Measurements from ENCODE around the gene CDC34.

CDC34 gene

GRCh38 chr19:542173-542866 lies 10.8 kb downstream of the CDC34 start:
- TF ChIP-seq CTCF (IDR thresholded peaks at IDR 0.05; ENCODE audit: extremely low read depth, insufficient read depth, missing control alignments) = no peak
- in situ Hi-C loops (cut with MboI; ENCODE audit: low pct_unique_long_range_greater_than_20kb, low sequenced_read_pairs, unreplicated experiment) = no loop called here
- no peak for DNase-seq (ENCODE audit: low spot score)

GRCh38 chr19:543910-544608 lies 12.5 kb downstream of the CDC34 start, which contains the start of gene GZMM:
Gene GZMM, plus strand, starts transcription at chr19:544053. Its CDS starts 19 bp downstream, at chr19:544072.
- no peak for TF ChIP-seq CTCF (IDR thresholded peaks at IDR 0.05; ENCODE audit: extremely low read depth, insufficient read depth, missing control alignments)
- in situ Hi-C loops (cut with MboI; ENCODE audit: low pct_unique_long_range_greater_than_20kb, low sequenced_read_pairs, unreplicated experiment) = no loop called here
- DNase-seq (ENCODE audit: low spot score) = no peak

GRCh38 chr19:547117-547516 lies 15.6 kb downstream of the CDC34 start:
- in situ Hi-C loops (cut with MboI; ENCODE audit: low pct_unique_long_range_greater_than_20kb, low sequenced_read_pairs, unreplicated experiment) = no loop called here
- DNase-seq (ENCODE audit: low spot score) = no peak
- no peak for TF ChIP-seq CTCF (IDR thresholded peaks at IDR 0.05; ENCODE audit: extremely low read depth, insufficient read depth, missing control alignments)

GRCh38 chr19:547836-548720 lies 16.5 kb downstream of the CDC34 start:
- in situ Hi-C loops (cut with MboI; ENCODE audit: low pct_unique_long_range_greater_than_20kb, low sequenced_read_pairs, unreplicated experiment) = no loop called here
- no peak for DNase-seq (ENCODE audit: low spot score)
- no peak for TF ChIP-seq CTCF (IDR thresholded peaks at IDR 0.05; ENCODE audit: extremely low read depth, insufficient read depth, missing control alignments)

GRCh38 chr19:548886-549830 lies 17.6 kb downstream of the CDC34 start:
- no peak for TF ChIP-seq CTCF (IDR thresholded peaks at IDR 0.05; ENCODE audit: extremely low read depth, insufficient read depth, missing control alignments)
- no peak for DNase-seq (ENCODE audit: low spot score)
- in situ Hi-C loops (cut with MboI; ENCODE audit: low pct_unique_long_range_greater_than_20kb, low sequenced_read_pairs, unreplicated experiment) = no loop called here
